Right atrium auricular region (tissue), 2 donors: ENCODE measurements around the gene CNTN4. TPM values are rescaled to one million over a fixed set of nuclear protein-coding genes. Genes with fewer than 3 reads are reported as not detected.

Experiments
- DNase-seq: peaks from one replicate; pipeline ENCODE4 v3.0.0-alpha.2; 2019; ENCODE audit warnings: low spot score
- H3K27ac ChIP-seq, 2 donors: fragments of 200-600 bp; sonication (generic); 1 replicate in 1 of 2; 2 replicates in 1 of 2; pipeline ENCODE4 v1.5.1; 2016 to 2019
- H3K27me3 ChIP-seq, 2 donors: fragments of 200-600 bp; sonication (generic); one replicate each; pipeline versions ENCODE4 v1.5.1 to v1.6.0; 2017 to 2019
- H3K36me3 ChIP-seq: fragments of 200-600 bp; sonication (generic); one replicate; pipeline ENCODE4 v1.5.1; 2016
- H3K4me1 ChIP-seq, 2 donors: fragments of 200-600 bp; sonication (generic); one replicate each; pipeline versions ENCODE4 v1.5.1 to v1.6.0; 2017 to 2019
- H3K4me3 ChIP-seq, 2 donors: fragments of 200-600 bp; sonication (generic); 1 replicate in 1 of 2; 2 replicates in 1 of 2; pipeline ENCODE4 v1.5.1; 2017 to 2019; ENCODE audit warnings: mild to moderate bottlenecking in 1 of 2, moderate library complexity in 1 of 2
- H3K9me3 ChIP-seq, 2 donors: fragments of 200-600 bp; sonication (generic); one replicate each; pipeline ENCODE4 v1.5.1; 2019
- CTCF ChIP-seq, 2 donors: fragments of 200-600 bp; sonication (generic); IDR thresholded peaks; one replicate each; pipeline ENCODE4 v1.5.1; 2019; ENCODE audit warnings: antibody characterized with exemption in 2 of 2
- total RNA-seq, 2 donors: library from RNA; depleted of rRNA; stranded (reverse); fragments of >200 nt; gene quantifications; one replicate each; pipeline ENCODE4 v1.1.0, GENCODE V29; 2016

Gene CNTN4
- total RNA-seq, 2 donors from 2014 or later = 5.3 to 5.7 TPM

DNA sequence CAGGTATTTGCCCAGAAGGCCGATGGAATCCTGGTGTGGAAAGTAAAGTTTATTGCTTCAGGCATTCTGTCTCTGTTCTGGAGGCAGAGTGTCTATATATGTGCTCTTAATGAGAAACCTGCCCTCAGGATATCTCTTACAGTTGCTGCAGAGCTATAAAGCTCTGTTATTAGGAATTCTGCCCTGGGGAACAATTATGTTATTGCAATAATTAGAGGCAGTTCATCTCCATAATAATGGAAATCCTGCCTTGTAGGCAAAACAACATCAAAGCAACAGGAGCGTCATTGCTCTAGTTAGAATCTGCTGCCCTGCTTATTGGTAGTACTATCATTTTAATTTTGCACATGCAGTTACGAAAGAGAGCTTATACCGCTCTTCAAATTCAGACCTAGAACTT is 835.9 kb downstream of the CNTN4 start:
- TF ChIP-seq CTCF (IDR thresholded peaks at IDR 0.05) = no peak

DNA sequence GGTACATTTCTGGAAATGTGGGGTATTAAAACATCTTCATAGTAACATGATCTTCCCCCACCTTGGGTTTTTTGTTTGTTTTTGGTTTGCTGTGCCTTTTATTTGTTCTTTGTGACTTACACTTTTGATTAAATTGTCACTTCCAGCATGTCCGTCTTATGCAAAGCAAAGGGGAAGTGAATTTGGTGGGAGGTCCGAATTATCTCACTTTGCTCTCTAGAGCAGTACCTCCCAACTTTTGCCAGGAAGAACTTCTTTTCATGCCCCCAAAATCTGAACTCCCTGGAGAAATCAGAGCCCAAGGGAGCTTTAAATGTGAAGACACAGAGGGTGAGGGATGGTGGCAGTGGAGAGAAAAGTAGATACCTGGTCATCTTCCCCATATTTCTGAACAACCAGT is 838.4 kb downstream of the CNTN4 start:
- no peak for DNase-seq
- Histone ChIP-seq H3K9me3 (no peaks in the 10 kb centered on the region), H3K27me3 (no peaks in the 10 kb centered on the region), H3K4me1 (no peaks in the 10 kb centered on the region), H3K36me3 (no peaks in the 10 kb centered on the region), H3K27ac (no peak overlapping the region), H3K4me3 (no peak overlapping the region)
- no peak for TF ChIP-seq CTCF (IDR thresholded peaks at IDR 0.05)

More for the DNA sequence above, 835.9 kb downstream of the CNTN4 start:
- Histone ChIP-seq H3K4me1 (no peaks in the 10 kb centered on the region), H3K27me3 (no peaks in the 10 kb centered on the region), H3K36me3 (no peaks in the 10 kb centered on the region), H3K9me3 (no peaks in the 10 kb centered on the region), H3K4me3 (no peak overlapping the region), H3K27ac (no peak overlapping the region)
- DNase-seq = no peak

DNA sequence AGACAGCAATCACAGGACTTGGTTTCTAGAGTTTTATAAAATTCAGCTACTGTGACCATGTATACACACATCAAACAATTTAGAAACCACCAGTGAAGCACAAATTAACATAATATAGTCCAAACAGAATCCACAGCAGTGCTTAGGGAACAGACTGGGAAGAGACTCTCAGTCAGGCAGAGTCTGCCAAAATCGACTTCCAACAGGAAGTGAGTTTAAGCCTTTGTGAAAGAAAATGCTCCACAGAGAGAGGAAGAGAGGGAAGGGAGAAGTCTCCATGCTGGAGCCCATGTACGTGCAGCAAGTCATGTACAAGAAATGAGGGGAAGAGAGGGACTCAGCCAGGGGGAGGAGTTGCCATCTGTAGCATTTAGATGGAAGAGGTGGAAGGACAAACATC is 838.9 kb downstream of the CNTN4 start:
- H3K4me1 ChIP-seq = no peaks in the 10 kb centered on the region
- DNase-seq = no peak
- no peak for TF ChIP-seq CTCF (IDR thresholded peaks at IDR 0.05)
- no peaks in the 10 kb centered on the region for H3K36me3 ChIP-seq
- no peaks in the 10 kb centered on the region for H3K27me3 ChIP-seq
- H3K27ac ChIP-seq = no peak overlapping the region
- no peak overlapping the region for H3K4me3 ChIP-seq
- H3K9me3 ChIP-seq = no peaks in the 10 kb centered on the region

DNA sequence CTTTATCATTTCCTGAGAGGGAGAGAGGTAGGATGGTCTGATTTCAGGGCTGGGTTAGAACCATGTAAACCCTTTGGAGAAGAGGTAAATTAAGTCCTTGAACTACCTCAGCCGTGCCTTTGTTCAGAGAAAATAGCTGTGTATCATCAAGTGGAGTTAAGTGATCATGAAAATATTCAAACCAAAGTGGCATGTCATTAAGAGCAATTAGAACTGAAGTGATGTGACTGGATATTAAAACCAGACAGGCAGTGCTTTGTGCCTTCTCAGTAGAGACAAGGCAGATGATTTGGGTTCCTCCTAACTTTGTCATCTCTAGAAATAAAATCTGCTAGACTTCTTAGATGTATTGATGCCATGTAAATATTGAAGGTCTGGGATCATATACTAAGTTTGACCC is 840.0 kb downstream of the CNTN4 start:
- no peaks in the 10 kb centered on the region for H3K4me1 ChIP-seq
- H3K36me3 ChIP-seq = no peaks in the 10 kb centered on the region
- no peaks in the 10 kb centered on the region for H3K9me3 ChIP-seq
- H3K27me3 ChIP-seq = no peaks in the 10 kb centered on the region
- no peak overlapping the region for H3K4me3 ChIP-seq
- H3K27ac ChIP-seq = no peak overlapping the region
- no peak for DNase-seq
- no peak for TF ChIP-seq CTCF (IDR thresholded peaks at IDR 0.05)

DNA sequence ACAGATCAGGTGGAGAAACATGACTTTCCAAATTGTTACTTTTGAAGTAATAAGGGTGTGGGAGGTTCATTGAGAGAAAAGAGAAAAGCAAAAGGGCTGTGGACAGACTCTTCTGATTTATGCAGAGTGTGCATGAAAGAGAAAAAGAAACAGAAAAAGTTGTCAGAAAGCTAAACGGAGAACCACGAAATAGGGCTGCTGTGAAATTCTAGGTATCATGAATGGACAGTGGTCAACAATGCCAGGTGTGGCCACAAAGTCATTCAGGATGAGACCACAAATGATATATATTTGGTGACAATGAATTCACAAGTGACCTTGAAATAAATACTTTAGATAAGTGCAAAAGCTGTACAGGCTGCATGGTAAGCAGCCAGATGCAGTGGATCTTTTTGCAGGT is 841.4 kb downstream of the CNTN4 start:
- no peak for DNase-seq
- Histone ChIP-seq H3K36me3 (no peaks in the 10 kb centered on the region), H3K27ac (no peak overlapping the region), H3K27me3 (no peaks in the 10 kb centered on the region), H3K4me1 (no peaks in the 10 kb centered on the region), H3K4me3 (no peak overlapping the region), H3K9me3 (no peaks in the 10 kb centered on the region)
- TF ChIP-seq CTCF (IDR thresholded peaks at IDR 0.05) = no peak

DNA sequence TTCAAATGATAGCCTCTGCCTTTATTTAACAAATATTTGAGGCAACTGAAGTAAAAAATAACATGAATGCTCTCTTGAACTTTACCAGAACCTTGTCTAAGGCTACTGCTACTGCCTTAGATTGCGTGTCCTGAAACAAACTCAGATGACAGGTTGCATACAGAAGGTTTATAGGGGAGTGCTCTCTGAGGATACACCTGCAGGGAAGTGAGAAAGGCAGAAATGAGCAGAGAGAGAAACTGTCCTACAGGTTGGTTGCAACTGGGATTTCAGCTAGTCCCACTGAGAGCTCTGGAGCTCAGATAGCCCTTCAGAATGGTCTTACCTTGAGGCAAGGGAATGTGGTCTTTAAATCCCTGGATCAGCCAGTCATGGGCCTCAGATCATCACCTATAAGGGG is 846.0 kb downstream of the CNTN4 start:
- no peak overlapping the region for H3K4me3 ChIP-seq
- TF ChIP-seq CTCF (IDR thresholded peaks at IDR 0.05) = no peak
- H3K9me3 ChIP-seq = no peaks in the 10 kb centered on the region
- DNase-seq = no peak
- H3K36me3 ChIP-seq = no peaks in the 10 kb centered on the region
- no peaks in the 10 kb centered on the region for H3K27me3 ChIP-seq
- H3K27ac ChIP-seq = no peak overlapping the region
- no peaks in the 10 kb centered on the region for H3K4me1 ChIP-seq
